ENCODE data around the gene AREG.

Gene AREG

DNA sequence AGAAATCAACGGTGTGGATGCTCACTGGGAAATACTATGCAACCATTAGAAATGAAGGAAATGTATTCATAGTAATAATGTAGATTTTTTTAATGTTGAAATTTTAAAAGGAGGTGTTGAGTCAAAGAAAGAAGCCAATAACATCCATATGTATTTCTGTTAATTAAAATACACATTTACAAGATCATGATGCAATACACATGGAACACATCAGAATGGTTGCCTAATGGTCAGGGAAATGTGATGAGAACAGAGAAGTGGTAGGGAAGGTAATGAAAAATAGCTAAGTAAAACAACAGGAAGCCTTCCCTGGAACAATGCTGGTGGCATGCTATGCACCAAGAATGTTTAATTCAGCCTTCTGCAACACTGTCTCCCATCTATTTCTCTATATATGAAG, 18.2 kb downstream of the AREG start:
- Histone ChIP-seq H3K36me3 (no peaks in the 10 kb centered on the region), H3K4me3 (ENCODE audit: low read depth, low read length) (no peak overlapping the region), H3K4me1 (no peaks in the 10 kb centered on the region), H3K9me3 (no peaks in the 10 kb centered on the region), H3K27me3 (no peaks in the 10 kb centered on the region)
- TF ChIP-seq CTCF (IDR thresholded peaks at IDR 0.05; ENCODE audit: low read depth, low read length): no peak
- no peak for DNase-seq

DNA sequence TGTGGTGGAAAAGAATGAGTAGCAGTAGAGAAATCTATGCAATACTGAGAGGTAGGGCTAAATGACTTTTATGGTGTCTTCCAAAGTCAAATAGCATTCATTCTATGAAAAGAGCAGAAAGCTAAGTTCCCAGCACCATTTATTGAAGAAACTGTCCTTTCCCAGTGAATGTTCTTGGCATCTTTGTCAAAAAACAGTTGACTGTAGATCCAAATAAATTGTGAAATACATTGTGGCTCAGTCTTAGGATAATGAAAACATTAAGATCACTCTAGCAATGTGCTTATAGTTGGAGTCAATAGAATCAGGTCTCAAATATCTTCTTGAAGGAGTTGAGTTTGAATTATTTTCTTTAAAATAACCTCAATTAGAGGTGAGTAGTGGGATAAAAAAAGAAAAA, 19.4 kb downstream of the AREG start:
- no peak for DNase-seq
- Histone ChIP-seq H3K4me3 (ENCODE audit: low read depth, low read length) (no peak overlapping the region), H3K27me3 (no peaks in the 10 kb centered on the region), H3K36me3 (no peaks in the 10 kb centered on the region), H3K4me1 (no peaks in the 10 kb centered on the region), H3K9me3 (no peaks in the 10 kb centered on the region)
- no peak for TF ChIP-seq CTCF (IDR thresholded peaks at IDR 0.05; ENCODE audit: low read depth, low read length)

GRCh38 chr4:74466242-74466641, 21.3 kb downstream of the AREG start:
- no peaks in the 10 kb centered on the region for H3K27me3 ChIP-seq
- TF ChIP-seq CTCF (IDR thresholded peaks at IDR 0.05; ENCODE audit: low read depth, low read length): no peak
- no peak for DNase-seq

DNA sequence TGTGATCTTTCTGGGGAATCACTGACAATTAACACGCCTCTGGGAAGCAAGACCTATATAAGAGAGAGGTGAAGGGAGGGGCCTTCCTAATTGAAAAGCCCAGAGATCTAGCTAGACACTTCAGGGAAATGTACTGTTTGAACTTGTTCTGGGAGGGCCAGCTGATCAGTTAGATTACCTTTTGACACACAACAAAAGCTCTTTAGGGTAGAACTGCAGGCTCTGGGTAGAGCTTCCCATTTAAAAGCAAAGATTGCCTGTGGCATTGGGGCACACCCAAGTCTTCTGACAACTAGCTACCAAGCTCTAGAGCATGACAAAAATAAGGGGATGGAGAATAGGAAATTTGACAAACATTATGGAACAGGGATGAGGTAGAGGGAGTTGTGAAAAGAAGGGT, 26.3 kb downstream of the AREG start:
- Histone ChIP-seq H3K4me3 (ENCODE audit: low read depth, low read length) (no peak overlapping the region), H3K9me3 (no peaks in the 10 kb centered on the region), H3K36me3 (no peaks in the 10 kb centered on the region), H3K4me1 (no peaks in the 10 kb centered on the region), H3K27me3 (no peaks in the 10 kb centered on the region)
- TF ChIP-seq CTCF (IDR thresholded peaks at IDR 0.05; ENCODE audit: low read depth, low read length): no peak
- no peak for DNase-seq

More at GRCh38 chr4:74466242-74466641, 21.3 kb downstream of the AREG start:
- Histone ChIP-seq H3K9me3 (no peaks in the 10 kb centered on the region), H3K4me3 (ENCODE audit: low read depth, low read length) (no peak overlapping the region), H3K36me3 (no peaks in the 10 kb centered on the region), H3K4me1 (no peaks in the 10 kb centered on the region)

DNA sequence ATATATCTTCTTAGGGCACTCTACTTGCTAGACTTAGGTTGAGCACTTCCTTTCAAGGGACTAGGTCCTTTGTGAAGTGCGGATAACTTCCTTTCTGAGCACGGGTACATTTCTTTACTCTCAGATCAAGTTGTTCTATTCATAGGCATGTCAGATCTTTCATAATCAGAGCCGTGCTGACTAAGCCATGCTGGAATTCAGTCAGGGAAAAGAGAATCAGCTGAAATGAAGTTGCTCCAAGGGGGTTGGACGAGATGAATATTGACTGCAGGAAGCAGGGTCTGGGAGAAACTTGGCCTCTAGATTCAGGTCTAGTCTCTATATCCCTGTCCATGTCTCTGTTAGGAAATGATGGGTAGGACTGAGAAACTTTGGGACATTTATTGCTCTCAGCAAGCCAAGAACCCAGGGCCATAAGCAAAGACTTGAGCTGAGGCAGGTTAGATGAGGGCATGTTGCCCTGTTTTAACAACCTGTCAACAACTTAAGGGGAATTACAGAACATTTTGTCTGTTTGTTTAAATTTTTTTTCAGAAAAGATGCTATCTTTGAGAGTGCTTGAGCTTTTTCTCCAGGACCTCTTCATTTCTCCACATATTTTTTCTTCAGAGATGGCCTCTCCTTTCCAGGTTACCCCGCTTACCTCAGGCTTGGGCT, 28.3 kb downstream of the AREG start:
- Histone ChIP-seq H3K36me3 (no peaks in the 10 kb centered on the region), H3K4me1 (no peaks in the 10 kb centered on the region), H3K4me3 (ENCODE audit: low read depth, low read length) (no peak overlapping the region), H3K27me3 (no peaks in the 10 kb centered on the region), H3K9me3 (no peaks in the 10 kb centered on the region)
- no peak for TF ChIP-seq CTCF (IDR thresholded peaks at IDR 0.05; ENCODE audit: low read depth, low read length)
- DNase-seq: no peak

- Histone ChIP-seq H3K36me3 (no peaks in the 10 kb centered on the region), H3K27me3 (no peaks in the 10 kb centered on the region), H3K4me1 (no peaks in the 10 kb centered on the region), H3K9me3 (no peaks in the 10 kb centered on the region), H3K4me3 (ENCODE audit: low read depth, low read length) (no peak overlapping the region)
- no peak for DNase-seq
- TF ChIP-seq CTCF (IDR thresholded peaks at IDR 0.05; ENCODE audit: low read depth, low read length): no peak
These were observed 29.6 kb downstream of the AREG start for GRCh38 chr4:74474345-74475090.

Measured in BE2C (cell line).